ENCODE data around the gene HLA-DOB.

DNA sequence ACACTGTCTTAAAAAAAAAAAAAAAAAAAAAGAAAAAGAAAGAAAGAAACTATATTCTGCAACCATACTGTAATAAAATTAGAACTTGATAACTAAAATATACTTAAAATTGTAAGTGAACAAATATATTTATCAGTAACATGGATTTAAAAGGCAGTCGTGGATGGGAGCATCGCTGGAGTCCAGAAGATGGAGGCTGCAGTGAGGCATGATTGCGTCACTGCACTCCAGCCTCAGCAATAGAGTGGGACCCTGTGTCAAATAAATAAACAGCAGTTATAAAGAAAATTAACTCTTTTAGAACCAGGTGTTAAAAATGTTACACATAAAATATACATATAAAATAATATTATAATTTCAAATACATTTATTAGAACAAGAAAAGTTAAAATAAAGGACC, 45.9 kb upstream of the HLA-DOB start:
- TF ChIP-seq, protein P1, sequence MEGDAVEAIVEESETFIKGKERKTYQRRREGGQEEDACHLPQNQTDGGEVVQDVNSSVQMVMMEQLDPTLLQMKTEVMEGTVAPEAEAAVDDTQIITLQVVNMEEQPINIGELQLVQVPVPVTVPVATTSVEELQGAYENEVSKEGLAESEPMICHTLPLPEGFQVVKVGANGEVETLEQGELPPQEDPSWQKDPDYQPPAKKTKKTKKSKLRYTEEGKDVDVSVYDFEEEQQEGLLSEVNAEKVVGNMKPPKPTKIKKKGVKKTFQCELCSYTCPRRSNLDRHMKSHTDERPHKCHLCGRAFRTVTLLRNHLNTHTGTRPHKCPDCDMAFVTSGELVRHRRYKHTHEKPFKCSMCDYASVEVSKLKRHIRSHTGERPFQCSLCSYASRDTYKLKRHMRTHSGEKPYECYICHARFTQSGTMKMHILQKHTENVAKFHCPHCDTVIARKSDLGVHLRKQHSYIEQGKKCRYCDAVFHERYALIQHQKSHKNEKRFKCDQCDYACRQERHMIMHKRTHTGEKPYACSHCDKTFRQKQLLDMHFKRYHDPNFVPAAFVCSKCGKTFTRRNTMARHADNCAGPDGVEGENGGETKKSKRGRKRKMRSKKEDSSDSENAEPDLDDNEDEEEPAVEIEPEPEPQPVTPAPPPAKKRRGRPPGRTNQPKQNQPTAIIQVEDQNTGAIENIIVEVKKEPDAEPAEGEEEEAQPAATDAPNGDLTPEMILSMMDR (IDR thresholded peaks at IDR 0.05), result no peak
- no peak for TF ChIP-seq POLR2A (IDR thresholded peaks at IDR 0.05)
